Endothelial cell of umbilical vein (primary cell): ENCODE data around the gene RAPH1. TPM values are rescaled to one million over a fixed set of nuclear protein-coding genes. Genes with fewer than 3 reads are reported as not detected.

Experiments used
- BruUV-seq: library from RNA; stranded (reverse); fragments of 400-500 nt; replicated peaks from 2 replicates; lab custom pipeline; 2021; lab: Mats Ljungman, UMichigan
- CTCF ChIA-PET: fragments of 300-600, 350-600 bp; sonication (Branson Sonifier 250); formaldehyde crosslinking; loops from one replicate; lab custom pipeline; 2021; ENCODE audit warnings: antibody characterized with exemption, inconsistent platforms; lab: Charles Lee
- POLR2A ChIA-PET: fragments of 300-600, 350-600 bp; sonication (Branson Sonifier 250); formaldehyde crosslinking; loops from one replicate; lab custom pipeline; 2021; ENCODE audit warnings: antibody characterized with exemption, inconsistent platforms; lab: Charles Lee
- DNase-seq: peaks from one replicate; pipeline ENCODE4 v3.0.0-alpha.2; 2011; ENCODE audit warnings: low read depth, low spot score
- FAIRE-seq: peaks from 2 replicates; lab custom pipeline; 2011; peaks lifted over from hg19 to GRCh38; lab: Jason Lieb, UNC
- H2AFZ ChIP-seq: 2 replicates; pipeline ENCODE4 v1.6.0; 2012; ENCODE audit warnings: low read depth, low read length, control low read depth, inconsistent platforms
- H3K27ac ChIP-seq: 2 replicates; pipeline ENCODE4 v1.5.1; 2011; ENCODE audit warnings: low read depth, mild to moderate bottlenecking, control low read depth, low read length, moderate library complexity; ENCODE audit not compliant: insufficient read depth
- H3K27me3 ChIP-seq, 2 experiments: 2 replicates each; pipeline versions ENCODE4 v1.6.0 to v1.6.1; 2011; ENCODE audit warnings: low read length in 2 of 2, mixed read lengths in 1 of 2; ENCODE audit not compliant: control insufficient read depth in 2 of 2, insufficient read depth in 2 of 2
- H3K36me3 ChIP-seq, 2 experiments: 2 replicates in 1 of 2; 3 replicates in 1 of 2; pipeline ENCODE4 v1.5.1; 2011; ENCODE audit warnings: low read length in 2 of 2, mild to moderate bottlenecking in 1 of 2, moderate library complexity in 1 of 2; ENCODE audit not compliant: control insufficient read depth in 2 of 2, insufficient read depth in 2 of 2; ENCODE audit errors: extremely low read depth in 1 of 2
- H3K4me1 ChIP-seq: 3 replicates; pipeline ENCODE4 v1.5.1; 2011; ENCODE audit warnings: mild to moderate bottlenecking, low read length; ENCODE audit not compliant: control insufficient read depth, insufficient read depth; ENCODE audit errors: extremely low read depth
- H3K4me2 ChIP-seq: 2 replicates; pipeline ENCODE4 v1.6.1; 2011; ENCODE audit warnings: low read length, control low read depth, mixed read lengths; ENCODE audit not compliant: insufficient read depth
- H3K4me3 ChIP-seq, 3 experiments: fragments of 200-600 bp in 1 of 3; sonication (generic), shearing (Covaris generic) in 1 of 3; replicated peaks in 1 of 3; 2 replicates each; pipeline ENCODE4 v1.5.1; 2011 to 2016; ENCODE audit warnings: control low read depth in 3 of 3, low read length in 3 of 3, mild to moderate bottlenecking in 2 of 3, inconsistent platforms in 1 of 3, low read depth in 1 of 3, moderate library complexity in 1 of 3; ENCODE audit not compliant: insufficient read depth in 1 of 3
- H3K79me2 ChIP-seq: 2 replicates; pipeline ENCODE4 v1.6.0; 2012; ENCODE audit warnings: low read length, inconsistent platforms; ENCODE audit not compliant: control insufficient read depth, insufficient read depth
- H3K9ac ChIP-seq: replicated peaks from 2 replicates; pipeline ENCODE3; 2011; ENCODE audit warnings: low read length, control low read depth; ENCODE audit not compliant: insufficient read depth; ENCODE audit errors: extremely low read depth
- H3K9me1 ChIP-seq: replicated peaks from 3 replicates; pipeline ENCODE4 v1.6.0; 2011; ENCODE audit warnings: mild to moderate bottlenecking, low read length; ENCODE audit not compliant: control insufficient read depth, insufficient read depth; ENCODE audit errors: extremely low read depth
- H3K9me3 ChIP-seq: replicated peaks from 2 replicates; pipeline ENCODE4 v1.5.1; 2012; ENCODE audit warnings: low read length, inconsistent platforms; ENCODE audit not compliant: control insufficient read depth, insufficient read depth
- H4K20me1 ChIP-seq: replicated peaks from 2 replicates; pipeline ENCODE3; 2011; ENCODE audit warnings: mild to moderate bottlenecking, low read length; ENCODE audit not compliant: control insufficient read depth, insufficient read depth; ENCODE audit errors: extremely low read depth
- CTCF ChIP-seq, 2 donors: IDR thresholded peaks; 1 replicate in 1 of 2; 2 replicates in 1 of 2; pipeline ENCODE4 v1.5.1; 2011; ENCODE audit warnings: low read length in 2 of 2, mild to moderate bottlenecking in 2 of 2, moderate library complexity in 2 of 2, control low read depth in 1 of 2, inconsistent platforms in 1 of 2, low read depth in 1 of 2; ENCODE audit not compliant: insufficient read depth in 1 of 2; ENCODE audit errors: extremely low read depth in 1 of 2
- EZH2 ChIP-seq: IDR thresholded peaks from 2 replicates; pipeline ENCODE4 v1.6.1; 2012; ENCODE audit warnings: borderline replicate concordance, low read depth, mild to moderate bottlenecking, moderate library complexity, low read length, inconsistent platforms; ENCODE audit not compliant: severe bottlenecking
- GATA2 ChIP-seq: IDR thresholded peaks from 2 replicates; pipeline ENCODE4 v1.7.0; 2011; ENCODE audit warnings: low read depth, mild to moderate bottlenecking, moderate library complexity, mixed read lengths, low read length; ENCODE audit not compliant: insufficient read length, insufficient read depth
- JUN ChIP-seq: IDR thresholded peaks from 2 replicates; pipeline ENCODE4 v1.6.1; 2011; ENCODE audit warnings: borderline replicate concordance, low read depth; ENCODE audit not compliant: insufficient read length, insufficient read depth
- MAX ChIP-seq: IDR thresholded peaks from 2 replicates; pipeline ENCODE4 v1.6.1; 2011; ENCODE audit not compliant: insufficient read depth, insufficient read length
- POLR2AphosphoS5 ChIP-seq: IDR thresholded peaks from 2 replicates; pipeline ENCODE4 v1.6.1; 2012; ENCODE audit warnings: low read depth, mild to moderate bottlenecking, control low read depth, low read length, moderate library complexity; ENCODE audit not compliant: insufficient read depth
- dilution Hi-C: fragments of 300-500 bp; cut with MboI; formaldehyde crosslinking; loops from one replicate; pipeline ENCODE4 v1.15.0; 2019; ENCODE audit warnings: low sequenced_read_pairs; ENCODE audit not compliant: extremely low pct_ligation_motif_present
- intact Hi-C: fragments of 100-400 bp; cut with micrococcal nuclease; formaldehyde crosslinking; loops from one replicate; pipeline ENCODE4 v1.10.0; 2022
- polyA plus RNA-seq, 4 experiments: library from polyadenylated mRNA; depleted of rRNA in 3 of 4; stranded (reverse) in 3 of 4; unstranded in 1 of 4; fragments of >200 nt; gene quantifications; 2 replicates each; pipeline versions ENCODE4 v1.2.1 to v1.2.3, GENCODE V29; 2011 to 2012; ENCODE audit warnings: missing spikeins in 1 of 4
- total RNA-seq: library from RNA; stranded (reverse); gene quantifications from 2 replicates; pipeline ENCODE4 v1.2.3, GENCODE V29; 2021

RAPH1 gene
- total and polyA plus RNA-seq, 2 donors (not counting 3 experiments of a cell fraction or from before 2014, with no cell fraction given) = 5.1 to 59.5 TPM

GRCh38 chr2:203463266-203463678 is 71.8 kb downstream of the RAPH1 start:
- ChIA-PET POLR2A (interaction anchor here (0.7 kb wide), 1 partner anchor 87 kb away, joined by 3 read pairs; no protein-coding TSS in a partner anchor), CTCF (interaction anchor here (0.7 to 3.2 kb wide), 2 partner anchors 352 to 446 kb away, joined by 3 to 16 read pairs; no protein-coding TSS in a partner anchor)
- Histone ChIP-seq H3K9me1 (no peaks in the 10 kb centered on the region), H4K20me1 (no peaks in the 10 kb centered on the region), H3K4me1 (no peaks in the 10 kb centered on the region), H3K9me3 (no peaks in the 10 kb centered on the region), H3K9ac (no peak overlapping the region), H3K27ac (no peak overlapping the region), H2AFZ (no peak overlapping the region), H3K36me3 (peaks cover 2 to 9% of the 10 kb centered on the region in 2 experiments), H3K27me3 (no peaks in the 10 kb centered on the region), H3K4me3 (no peak overlapping the region), H3K79me2 (peaks cover 5% of the 10 kb centered on the region), H3K4me2 (no peak overlapping the region)
- dilution Hi-C loops (no loop called here), intact Hi-C loops (no loop called here)
- FAIRE-seq = no peak
- BruUV-seq = no TSS peak
- TF ChIP-seq JUN (no peak), GATA2 (no peak), MAX (no peak), CTCF (IDR thresholded peaks at IDR 0.05; ENCODE audit: extremely low read depth in 1 of 2, insufficient read depth in 1 of 2, low read depth in 1 of 2, low read length in 2 of 2) (no peak), POLR2AphosphoS5 (no peak), EZH2 (no peak)
- no peak for DNase-seq
